GM21515 (cell line): Measurements from ENCODE around the gene CAND2.
"Not testable (repeated sequence)": the region's sequence is repeated elsewhere in the genome, so short reads cannot be mapped to it uniquely, and the experiment has no call there.

Experiments
- ATAC-seq: cut with Tn5 transposase; IDR thresholded peaks from one replicate; pipeline ENCODE4 v1.9.1; 2021; ENCODE audit not compliant: unreplicated experiment

The CAND2 gene

DNA sequence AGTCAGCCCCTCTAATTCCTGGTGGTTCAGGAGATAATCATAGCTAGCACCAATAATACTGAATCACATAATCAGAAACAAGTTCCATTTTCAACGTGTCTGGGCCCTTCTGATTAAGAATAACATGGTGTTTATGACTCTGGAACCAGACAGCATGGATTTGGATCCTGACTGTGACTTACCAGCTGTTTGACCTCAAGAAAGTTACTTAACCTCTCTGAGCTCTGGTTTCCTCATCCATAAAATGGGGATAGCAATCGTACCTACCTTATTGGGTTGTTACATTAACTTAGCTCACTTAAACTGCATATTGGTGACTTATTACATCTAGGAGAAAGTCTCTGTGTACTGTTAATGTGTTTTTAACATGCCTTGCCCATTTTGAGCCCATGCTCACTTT is 26.7 kb upstream of the CAND2 start:
- no peak for ATAC-seq

DNA sequence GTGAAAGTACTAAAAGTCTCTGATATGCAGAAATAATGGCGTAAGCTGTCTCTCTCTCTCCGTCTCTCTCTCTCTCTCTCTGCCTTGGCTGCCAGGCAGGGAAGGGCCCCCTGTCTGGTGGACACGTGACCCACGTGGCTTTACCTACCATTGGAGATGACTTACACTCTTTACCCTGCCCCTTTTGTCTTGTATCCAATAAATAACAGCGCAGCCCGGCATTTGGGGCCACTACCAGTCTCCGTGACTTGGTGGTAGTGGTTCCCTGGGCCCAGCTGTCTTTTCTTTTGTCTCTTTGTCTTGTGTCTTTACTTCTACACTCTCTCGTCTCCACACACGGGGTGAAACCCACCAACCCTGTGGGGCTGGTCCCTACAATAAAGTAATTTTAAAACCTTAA is 25.2 kb upstream of the CAND2 start:
- ATAC-seq, result no peak

DNA sequence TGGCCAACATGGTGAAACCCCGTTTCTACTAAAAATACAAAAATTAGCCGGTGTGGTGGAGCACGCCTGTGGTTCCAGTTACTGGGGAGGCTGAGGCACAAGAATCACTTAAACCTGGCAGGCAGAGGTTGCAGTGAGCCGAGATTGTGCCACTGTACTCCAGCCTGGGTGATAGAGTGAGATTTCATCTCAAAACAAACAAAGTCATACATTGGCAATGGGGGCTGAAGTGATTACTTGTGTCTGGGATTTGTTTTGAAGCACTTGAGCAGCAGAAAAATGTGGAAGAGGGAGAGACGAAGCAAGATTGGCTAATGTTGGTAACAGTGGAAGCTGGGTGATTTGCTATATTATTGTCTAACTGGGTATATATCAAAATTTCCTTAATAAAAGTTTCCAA is 24.0 kb upstream of the CAND2 start:
- no peak for ATAC-seq

GRCh38 chr3:12773030-12773709 is 23.3 kb upstream of the CAND2 start:
- ATAC-seq, result no peak

DNA sequence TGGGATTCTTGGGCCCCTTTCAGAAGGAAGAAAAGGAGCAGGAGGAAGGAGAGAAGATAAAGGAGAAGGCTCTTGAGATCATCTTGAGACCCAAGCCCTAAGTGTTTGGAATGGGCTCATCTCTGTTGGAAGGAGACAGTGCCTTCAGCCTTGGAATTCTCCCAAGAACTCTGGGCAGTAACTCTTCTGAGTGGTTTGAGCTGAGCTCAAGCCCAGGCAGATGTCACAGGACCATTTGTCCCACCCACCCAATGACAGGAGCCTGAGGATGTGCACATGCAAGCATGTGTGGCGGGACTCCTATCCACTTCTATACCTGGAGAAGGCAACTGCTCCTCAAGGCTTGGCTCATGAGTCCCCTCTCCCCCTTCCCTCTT is 22.8 kb upstream of the CAND2 start:
- no peak for ATAC-seq

DNA sequence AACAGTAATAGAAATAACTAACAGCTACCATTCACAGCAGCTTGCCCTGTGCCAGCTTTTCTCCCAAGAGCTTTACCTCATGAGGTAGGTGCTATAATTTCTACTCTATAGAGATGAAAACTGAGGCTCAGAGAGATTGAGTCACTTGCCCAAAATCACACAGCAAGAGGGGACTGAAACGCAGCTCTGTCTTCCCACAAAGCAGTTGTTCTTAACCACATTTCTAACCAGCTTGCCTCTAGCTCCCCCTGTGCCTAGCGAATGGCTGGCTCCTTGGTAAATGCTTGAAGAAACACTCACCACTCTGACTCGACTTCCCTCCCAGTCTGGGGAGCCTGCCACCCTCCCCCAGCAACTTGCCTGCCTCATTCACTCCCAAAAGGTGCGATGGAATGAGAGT is 21.9 kb upstream of the CAND2 start:
- ATAC-seq, result no peak

GRCh38 chr3:12775226-12775625 is 21.3 kb upstream of the CAND2 start:
- no peak for ATAC-seq

- not testable (repeated sequence) for ATAC-seq
Measured at GRCh38 chr3:12775970-12776369, 20.5 kb upstream of the CAND2 start.

DNA sequence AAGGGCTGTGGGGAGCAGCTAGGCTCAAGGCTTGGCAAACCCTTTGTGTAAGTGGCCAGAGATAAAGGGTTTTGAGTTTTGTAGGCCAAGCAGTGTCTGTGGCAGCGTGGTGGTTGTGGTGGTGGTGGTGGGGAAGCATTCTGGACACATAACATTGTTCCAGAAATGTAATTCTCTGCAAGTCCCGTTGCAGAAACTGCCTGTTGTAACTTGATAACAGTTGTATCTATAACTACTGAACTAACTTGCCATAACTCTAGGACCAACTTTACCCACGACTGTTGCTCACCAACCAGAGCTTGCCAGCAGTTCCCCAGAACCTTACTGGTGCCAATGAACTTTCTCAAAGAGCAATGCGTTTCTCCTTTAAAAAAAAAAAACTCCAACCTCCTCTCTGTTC is 19.3 kb upstream of the CAND2 start:
- no peak for ATAC-seq

DNA sequence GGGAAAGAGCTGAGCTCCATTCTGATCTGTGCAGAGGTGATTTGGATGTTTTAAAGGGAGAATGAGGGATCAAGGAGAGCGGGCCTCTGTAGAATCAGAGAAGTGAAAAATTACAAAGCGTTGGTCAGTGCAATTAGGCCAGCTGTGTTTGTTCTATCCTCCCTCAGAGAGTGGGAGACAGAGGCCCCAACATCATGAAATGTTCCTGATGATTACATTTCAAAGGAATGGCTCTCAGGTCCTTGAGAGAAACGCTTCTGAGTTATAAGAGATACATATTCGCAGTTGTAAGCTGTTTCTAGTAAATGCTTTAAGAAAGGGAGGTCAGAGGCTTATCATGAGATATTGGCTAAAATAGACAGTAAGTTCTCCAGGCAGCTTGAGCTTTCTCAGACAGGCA is 15.7 kb upstream of the CAND2 start:
- no peak for ATAC-seq

DNA sequence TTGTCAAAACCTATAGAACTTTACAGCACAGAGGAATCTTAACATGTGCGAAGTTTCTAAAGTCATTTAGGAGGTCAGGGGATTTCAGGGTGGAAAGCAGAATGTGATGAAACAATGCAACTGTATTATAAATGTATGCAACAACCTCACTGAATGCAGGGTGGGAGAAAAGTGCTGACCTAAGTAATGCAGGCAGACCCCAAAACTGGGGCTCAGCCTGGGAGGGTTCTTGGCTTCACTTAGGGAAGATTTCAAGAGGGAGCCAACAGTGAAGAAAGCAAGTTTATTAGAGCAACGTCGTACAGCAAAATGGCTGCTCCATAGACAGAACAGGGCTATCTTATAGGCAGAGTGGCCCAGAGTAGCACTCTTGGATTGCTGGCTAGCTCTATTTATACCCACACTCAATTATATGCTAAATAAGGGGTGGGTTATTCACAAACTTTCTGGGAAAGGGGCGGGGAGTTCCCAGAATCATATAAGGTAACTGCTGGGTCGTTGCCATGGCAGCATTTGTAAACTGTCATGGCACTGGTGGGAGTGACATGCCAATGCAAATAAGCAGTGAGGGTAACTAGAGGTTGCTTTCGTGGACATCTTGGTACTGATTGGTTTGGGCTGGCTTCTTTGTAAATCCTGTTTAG is 14.2 kb upstream of the CAND2 start:
- no peak for ATAC-seq

GRCh38 chr3:12785096-12785495 is 11.4 kb upstream of the CAND2 start:
- ATAC-seq, result no peak

DNA sequence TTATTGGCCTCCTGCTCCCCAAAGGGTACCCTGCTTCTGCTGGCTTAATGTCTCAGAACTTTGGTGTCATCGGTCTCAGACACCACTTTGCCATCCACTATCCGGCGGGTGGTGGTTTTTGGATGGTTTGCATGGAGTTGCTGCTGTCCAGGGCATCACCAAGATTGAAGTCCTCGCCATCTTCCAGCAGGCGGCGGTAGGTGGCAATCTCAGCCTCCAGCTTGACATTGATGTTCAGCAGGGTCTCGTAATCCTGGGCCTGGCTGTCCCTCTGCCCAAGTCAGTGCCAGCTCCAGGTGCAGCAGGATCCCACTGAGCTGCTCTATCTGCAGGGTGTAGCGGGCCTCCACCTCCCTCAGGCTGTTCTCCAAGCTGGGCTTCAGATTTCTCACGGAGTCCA is 9.1 kb upstream of the CAND2 start:
- ATAC-seq, result not testable (repeated sequence)

DNA sequence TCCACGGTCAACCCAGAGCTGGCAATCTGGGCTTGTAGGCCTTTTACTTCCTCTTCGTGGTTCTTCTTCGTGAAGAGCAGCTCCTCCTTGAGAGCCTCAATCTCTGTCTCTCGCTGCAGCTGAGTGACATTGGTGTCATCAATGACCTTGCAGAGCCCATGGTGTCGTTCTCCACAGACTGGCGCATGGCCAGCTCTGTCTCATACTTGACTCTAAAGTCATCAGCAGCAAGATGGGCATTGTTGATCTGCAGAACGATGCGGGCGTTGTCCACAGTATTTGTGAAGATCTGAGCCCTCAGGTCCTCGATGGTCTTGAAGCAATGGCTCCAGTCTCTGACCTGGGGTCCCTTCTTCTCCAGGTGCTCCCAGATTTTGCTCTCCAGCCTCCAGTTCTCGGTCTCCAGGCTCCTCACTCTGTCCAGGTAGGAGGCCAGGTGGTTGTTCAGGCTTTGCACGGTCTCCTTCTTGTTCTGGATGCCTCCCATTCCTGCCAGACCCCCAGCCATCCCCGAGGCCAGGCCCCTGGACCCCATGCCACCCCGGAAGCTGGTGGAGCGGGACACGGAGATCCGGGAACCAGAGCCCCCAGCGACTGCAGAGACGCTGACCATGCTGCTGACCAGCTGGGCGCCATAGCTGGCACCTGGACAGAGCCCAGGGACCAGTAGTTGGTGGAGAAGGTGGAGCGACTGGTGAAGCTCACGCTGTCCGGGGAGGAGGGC is 8.4 kb upstream of the CAND2 start:
- ATAC-seq, result not testable (repeated sequence)

GRCh38 chr3:12791430-12791829 is 5.0 kb upstream of the CAND2 start:
- no peak for ATAC-seq

DNA sequence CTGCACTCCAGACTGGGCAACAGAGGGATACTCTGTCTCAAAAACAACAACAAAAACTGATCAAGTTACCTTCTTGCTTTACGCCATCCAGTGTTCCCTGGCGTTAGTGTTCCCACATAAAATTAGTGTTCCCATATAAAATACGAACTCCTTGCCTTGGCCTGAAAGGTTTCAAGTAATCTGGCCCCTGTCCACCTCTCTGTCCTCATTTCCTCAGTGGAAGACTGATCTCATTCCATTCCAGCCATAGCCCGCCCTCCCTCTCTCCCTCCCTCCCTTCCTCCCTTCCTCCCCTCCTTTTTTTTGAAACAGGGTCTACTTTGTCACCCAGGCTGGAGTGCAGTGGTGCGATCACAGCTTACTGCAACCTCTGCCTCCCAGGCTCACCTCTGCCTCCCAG is 2.8 kb upstream of the CAND2 start:
- ATAC-seq, result no peak

DNA sequence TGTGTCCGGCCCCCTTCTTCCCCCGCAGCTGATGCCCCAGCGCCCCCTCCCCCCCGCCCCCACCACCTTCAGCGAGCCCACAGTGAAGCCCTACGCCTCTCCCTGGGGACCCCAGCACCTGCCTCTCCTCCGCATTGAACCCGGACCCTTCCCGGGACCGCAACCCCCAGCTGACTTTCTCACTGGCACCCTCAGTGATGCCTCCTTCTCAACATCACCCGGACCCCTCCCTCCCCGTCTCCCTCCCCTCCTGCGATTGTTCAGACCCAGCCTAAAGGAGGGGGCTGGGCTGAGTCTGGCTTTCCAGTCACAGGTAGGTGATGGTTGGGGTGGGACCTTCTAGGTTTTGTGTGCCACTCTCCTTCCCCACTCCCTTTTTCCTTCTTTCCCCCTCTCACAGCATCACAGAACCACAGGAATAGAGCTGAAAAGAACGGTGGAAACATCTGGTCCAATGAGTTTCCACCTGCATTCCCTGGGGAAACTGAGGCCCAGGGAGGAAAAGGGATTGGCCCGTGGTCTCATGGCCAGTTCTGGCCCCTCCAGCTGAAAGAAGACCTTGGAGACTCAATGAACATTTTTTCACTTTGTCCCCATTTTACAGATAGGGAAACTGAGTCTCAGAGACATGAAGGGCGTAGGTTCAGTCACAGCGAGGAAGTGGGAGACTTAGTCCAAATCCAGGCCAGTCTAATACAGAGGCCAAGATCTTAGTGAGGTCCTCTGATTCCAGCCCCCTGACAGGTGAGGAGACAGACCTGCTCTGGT is 828 bp downstream of the CAND2 start:
- no peak for ATAC-seq

GRCh38 chr3:12797892-12798558 is 1.5 kb downstream of the CAND2 start:
- ATAC-seq, result no peak

DNA sequence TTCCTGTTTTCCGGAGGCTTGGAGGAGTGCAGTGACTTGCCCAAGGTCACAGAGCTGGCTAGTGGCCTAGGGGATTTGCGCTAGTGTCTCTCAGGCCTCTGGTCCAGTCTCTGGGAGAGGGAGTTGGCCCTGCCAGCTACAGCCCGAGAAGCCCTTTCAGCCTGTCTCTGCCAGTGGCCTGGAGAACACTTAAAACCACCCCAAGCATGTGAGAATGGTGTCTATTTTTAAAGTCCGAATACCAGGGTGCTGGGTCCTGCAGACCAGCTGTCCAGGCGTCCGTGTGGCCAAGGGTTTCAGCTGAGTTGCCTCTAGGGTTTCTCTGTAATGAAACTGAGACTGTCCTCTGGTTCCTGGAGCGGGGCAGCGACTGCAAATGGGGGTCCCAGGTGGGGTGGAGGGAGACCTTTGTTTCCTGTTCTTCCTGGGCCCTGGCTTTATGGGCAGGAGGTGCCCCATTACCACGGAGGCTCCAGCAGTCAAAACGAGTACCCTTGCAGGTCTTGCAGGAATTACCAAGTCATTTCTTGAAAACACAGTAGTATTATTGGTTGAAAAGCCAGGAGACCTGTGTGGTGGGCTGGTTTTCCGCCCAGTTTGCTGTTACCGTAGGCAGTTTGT is 2.2 kb downstream of the CAND2 start:
- no peak for ATAC-seq

- ATAC-seq, result no peak
Measured at GRCh38 chr3:12799525-12800440, 3.3 kb downstream of the CAND2 start.
